ENCODE measurements around the gene COL2A1.

The COL2A1 gene

DNA sequence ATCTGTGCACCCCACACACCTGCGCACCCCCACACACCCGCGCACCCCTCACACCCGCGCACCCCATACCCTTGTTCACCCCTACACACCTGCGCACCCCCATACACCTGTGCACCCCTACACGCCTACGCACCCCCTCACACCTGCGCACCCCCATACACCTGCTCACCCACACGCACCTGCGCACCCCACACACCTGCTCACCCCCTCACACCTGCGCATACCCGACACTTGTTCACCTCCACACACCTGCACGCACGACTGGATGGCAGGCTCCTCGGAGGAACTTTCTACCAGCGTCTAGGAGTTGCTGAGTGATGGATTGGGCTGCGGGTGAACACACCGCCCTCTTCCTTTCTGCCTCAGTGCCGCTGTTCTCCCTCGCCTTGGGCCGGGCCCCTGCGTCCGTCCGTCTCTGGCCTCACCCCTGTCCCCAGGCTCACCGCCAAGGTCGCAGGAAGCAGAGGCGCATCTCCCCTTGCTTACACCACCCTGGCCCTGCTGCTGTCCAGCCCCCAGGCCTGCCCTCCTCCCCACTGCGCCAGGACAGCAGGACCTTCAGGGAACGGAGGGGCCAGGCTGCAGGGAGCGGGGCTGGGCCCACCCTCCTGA lies 61.6 kb downstream of the COL2A1 start:
- DNase-seq = no peak

GRCh38 chr12:47941871-47942613 lies 62.2 kb downstream of the COL2A1 start:
- DNase-seq = no peak

- DNase-seq = no peak
These were observed 62.8 kb downstream of the COL2A1 start for GRCh38 chr12:47941475-47941780.

DNA sequence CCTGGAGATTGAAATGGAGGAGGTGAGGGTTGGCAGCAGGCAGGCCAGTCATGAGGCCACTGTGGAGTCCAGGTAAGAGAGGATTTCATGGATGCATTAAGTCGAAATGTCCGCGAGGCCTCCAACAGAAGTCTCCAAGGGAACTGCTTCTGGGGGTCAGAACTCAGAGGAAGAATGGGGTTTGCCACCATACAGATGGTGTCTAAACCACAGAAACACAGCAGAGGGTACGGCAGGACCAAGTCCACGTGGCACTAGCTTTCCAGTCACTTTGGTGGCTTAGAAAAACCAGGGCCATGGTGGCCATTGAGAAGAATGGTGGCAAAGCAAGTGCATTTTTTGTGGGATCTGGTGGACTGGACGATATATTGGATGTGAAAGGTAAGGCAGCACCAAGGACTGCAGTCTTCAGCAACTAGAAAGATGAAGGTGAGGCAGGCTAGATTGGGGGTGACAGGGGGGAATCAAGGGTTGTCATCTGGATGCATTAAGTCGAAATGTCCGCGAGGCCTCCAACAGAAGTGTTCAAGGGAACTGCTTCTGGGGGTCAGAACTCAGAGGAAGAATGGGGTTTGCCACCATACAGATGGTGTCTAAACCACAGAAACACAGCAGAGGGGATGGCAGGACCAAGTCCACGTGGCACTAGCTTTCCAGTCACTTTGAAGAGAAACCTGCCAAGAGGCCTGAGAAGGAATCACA lies 63.4 kb downstream of the COL2A1 start:
- no peak for DNase-seq

- no peak for DNase-seq
These were observed 65.2 kb downstream of the COL2A1 start for GRCh38 chr12:47939009-47939601.

DNA sequence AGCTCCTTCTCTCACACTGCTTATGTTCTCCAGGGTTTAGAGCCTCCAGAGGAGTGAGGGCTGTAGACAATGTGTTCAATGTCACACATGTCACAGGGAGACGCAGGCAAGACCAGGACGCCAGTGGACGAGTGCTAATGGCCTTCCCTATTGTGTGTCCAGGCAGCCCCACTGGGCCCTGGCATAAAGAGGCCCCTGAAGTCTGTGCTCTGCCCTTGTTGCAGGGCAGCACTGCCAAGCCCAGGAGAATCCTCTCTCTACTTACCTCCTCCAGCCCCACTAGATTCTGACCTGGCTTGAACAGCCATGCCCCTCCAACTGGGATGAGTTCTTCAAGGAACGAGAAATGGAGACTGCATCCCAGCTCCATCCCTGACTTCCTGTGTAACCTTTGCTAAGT lies 65.7 kb downstream of the COL2A1 start:
- DNase-seq = no peak

DNA sequence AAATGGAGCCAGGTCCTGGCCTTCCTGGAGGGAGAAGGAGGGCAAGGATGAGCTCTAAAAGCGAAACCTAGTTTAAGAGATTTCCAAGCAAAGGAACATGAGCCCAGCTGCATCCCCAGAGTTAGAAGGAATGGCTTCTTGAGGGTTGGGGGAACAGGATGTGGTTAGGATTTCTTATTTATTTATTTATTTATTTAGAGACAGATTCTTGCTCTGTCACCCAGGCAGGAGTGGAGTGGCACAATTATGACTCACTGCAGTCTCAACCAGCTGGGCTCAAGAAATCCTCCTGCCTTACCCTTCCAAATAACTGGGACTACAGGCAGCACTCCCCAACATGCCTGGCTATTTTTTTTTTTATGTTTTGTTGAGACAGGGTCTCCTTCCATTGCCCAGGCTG lies 66.2 kb downstream of the COL2A1 start:
- no peak for DNase-seq

DNA sequence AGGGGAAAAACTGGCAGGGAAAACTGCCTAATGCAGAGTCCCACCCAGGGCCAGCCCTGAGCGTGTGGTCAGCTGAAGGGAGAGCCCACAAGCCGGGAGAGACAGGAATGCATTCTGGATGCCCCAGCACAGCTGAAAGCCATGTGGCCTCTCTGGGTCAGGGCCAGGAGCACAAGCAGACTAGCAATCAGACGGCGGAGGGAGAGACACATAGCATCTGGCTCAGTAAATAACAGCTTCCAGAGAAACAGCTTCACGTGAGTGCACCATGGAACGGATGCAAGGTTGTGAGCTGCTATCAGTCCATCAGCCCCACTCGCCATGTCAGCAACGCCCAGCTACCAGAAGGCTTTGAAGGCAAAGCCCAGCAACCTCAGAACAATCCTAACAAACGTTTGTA lies 69.1 kb downstream of the COL2A1 start:
- DNase-seq = no peak

DNA sequence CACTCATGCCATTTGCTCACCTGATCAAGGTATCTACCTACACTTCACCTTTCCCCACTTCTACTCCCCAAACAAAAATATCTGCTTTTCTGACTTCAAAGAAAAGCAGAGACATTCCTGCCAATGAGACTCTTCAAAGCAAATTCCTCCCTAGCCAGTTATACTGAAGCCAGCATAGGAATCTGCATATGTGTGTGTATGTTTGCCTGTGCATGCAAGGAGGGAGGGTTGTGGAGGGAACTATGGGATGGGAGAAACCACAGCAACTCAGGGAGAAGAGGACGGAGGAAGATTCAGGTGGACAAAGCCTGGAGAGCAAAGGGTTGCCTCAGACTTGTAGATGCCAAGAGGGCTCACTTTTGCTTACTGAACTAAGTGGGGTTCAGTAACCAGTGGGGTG lies 73.1 kb downstream of the COL2A1 start:
- no peak for DNase-seq

DNA sequence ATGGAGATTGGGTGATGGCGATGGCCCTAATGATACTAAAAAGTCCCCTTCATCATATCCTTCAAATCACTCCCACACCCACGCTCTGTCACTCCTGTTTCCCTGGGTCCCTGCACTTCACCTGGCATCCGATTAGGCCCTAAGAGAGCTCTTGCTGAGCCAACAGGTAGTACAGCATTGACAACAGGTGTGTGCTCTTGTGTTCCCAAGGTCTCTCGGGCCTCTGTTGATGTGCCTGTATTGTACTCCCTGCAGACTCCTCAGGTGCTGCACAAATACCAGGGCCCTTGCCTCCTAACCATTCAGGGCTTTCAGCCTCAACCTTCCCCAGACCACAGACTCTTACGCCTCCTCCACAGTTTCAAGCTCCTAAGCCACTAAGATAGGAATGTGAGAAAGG lies 73.6 kb downstream of the COL2A1 start:
- no peak for DNase-seq

DNA sequence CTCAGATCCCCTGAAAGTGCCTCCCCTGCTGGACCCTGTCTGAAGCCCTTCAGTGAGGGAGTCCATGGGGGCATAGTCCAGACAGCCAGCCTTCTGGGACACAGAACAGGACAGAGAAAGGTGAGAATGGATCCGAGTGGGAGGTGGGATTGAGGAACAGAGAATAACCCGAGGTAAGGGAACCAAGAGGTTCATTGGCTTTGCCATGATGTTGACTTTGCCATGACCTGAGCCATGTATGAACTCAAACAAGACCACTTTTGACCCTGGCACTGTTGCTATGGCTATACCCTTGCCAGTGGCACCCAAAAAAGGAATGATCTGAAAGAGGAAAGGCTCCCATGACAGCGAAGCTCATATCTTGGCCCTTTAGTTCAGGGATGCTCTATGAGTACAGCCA lies 76.9 kb downstream of the COL2A1 start:
- DNase-seq = no peak
